ENCODE measurements around the gene CHST6.
"Not testable (repeated sequence)": the region's sequence is repeated elsewhere in the genome, so short reads cannot be mapped to it uniquely, and the experiment has no call there.

CHST6 gene

DNA sequence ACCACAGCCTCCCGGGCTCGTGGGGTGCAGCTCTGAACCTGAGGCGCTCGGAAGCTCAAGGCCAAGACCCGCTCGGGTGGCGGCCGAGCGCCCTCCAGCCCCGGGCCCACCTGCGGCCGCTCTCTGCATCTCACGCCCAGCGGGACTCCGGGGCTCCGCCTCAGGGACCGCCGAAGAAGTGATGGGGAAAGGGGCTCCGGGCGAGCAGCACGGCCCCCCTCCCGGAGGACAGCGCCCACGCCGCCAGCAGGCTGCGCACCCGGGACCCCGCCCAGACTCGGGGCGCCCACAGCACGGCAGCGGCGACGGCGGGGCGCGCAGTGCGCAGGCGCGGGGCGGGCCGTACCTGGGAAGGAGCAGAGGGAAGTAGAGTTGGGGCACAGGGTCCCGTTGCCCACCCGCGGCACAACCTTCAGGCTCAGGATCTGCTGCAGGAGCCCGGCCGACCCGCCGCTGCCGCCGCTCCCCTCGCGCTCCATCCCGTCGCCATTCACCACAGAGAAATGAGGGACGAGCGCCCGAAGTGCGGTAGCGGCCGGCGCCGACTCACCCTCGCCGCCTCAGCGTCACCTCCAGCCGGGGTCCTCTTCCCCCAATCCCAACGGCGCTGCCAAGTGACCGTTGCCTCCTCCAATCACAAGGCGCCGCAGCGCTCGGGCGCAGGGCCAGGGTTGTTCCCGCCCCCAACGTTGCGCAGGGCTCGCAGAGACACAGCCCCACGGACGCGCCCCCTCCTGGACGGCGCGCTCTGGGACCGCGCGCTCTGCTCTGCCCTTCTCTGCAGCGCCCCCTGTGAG lies 30.9 kb downstream of the CHST6 start, which contains the start of gene TMEM170A:
TSS of gene TMEM170A (minus strand) at position 568 of the 797 bp plus-strand sequence. CDS start at position 479, 89 bp downstream.
- DNase-seq (ENCODE audit: low spot score) = peak; percentile 98
- Histone ChIP-seq H3K36me3 (replicated peaks in 1 of 2; ENCODE audit: control insufficient read depth in 2 of 2, insufficient read depth in 2 of 2, low read length in 2 of 2) (peaks cover 2 to 12% of the 10 kb centered on the region in 2 donors), H3K27me3 (ENCODE audit: control insufficient read depth in 3 of 3, insufficient read depth in 3 of 3, low read depth in 1 of 3, low read length in 3 of 3) (no peaks in the 10 kb centered on the region)

DNA sequence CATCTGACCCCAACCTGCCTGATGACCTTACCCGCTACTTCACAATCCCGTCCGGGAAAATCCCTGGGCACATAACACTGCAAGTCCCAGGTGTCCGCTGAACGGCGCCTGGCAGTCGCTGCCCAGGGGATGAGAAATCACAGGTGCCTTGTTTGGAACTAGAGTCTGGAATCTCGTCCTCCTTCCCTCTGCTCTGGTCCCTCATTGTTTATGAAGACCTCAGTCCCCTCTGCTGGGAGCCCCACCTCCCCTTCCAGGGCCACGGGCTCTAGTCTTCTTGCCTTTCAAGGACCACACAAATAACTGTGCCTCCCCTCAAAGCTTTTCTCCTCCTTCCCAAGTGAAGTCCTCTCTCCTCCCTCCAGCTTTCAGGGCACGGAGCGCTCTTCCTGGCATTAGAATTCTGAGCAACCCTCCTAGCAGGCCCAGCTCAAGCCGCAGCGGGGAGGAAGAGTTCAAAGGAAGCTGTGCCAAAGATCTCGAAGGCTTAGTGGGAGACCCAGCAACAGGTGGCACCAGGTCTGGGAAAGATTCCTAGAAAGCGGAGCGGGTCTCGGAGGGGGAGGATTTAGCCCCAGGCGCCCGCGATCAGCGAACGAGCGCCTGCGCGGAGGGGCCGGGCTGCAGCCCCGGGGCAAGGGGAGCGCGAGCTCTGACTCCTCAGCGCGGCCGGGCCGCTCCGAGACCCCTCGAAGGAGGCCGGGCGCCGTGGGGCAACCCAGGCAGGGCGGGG lies 31.7 kb downstream of the CHST6 start:
- peak overlapping the region; percentile 47 for H2BK120ac ChIP-seq (ENCODE audit: low read depth, low read length)
- peak overlapping the region; percentile 85 for H3K27ac ChIP-seq (replicated peaks; ENCODE audit: low read length)
- H3K9me3 ChIP-seq (replicated peaks in 1 of 2; ENCODE audit: control insufficient read depth in 2 of 2, insufficient read depth in 1 of 2, low read depth in 1 of 2, low read length in 2 of 2) = not testable (repeated sequence)

More for the DNA sequence above, 30.9 kb downstream of the CHST6 start, which contains the start of gene TMEM170A:
- H3K79me1 ChIP-seq (ENCODE audit: low read depth, low read length) = peaks cover 6% of the 10 kb centered on the region
- peak within 1 kb of the TSS; percentile 92 to 95 for H3K4me3 ChIP-seq (ENCODE audit: low read length in 2 of 2)
- peak within 1 kb of the TSS; percentile 41 for H2BK12ac ChIP-seq (ENCODE audit: low read length)
- peak within 1 kb of the TSS; percentile 85 for H3K27ac ChIP-seq (replicated peaks; ENCODE audit: low read length)
- no peak within 1 kb of the TSS for H4K8ac ChIP-seq (ENCODE audit: low read depth, low read length)
- peaks cover 0 to 2% of the 10 kb centered on the region in 2 donors for H3K9me3 ChIP-seq (replicated peaks in 1 of 2; ENCODE audit: control insufficient read depth in 2 of 2, insufficient read depth in 1 of 2, low read depth in 1 of 2, low read length in 2 of 2)
- H2AK5ac ChIP-seq (ENCODE audit: low read depth, low read length) = peak within 1 kb of the TSS; percentile 37
- peak within 1 kb of the TSS; percentile 85 for H2BK15ac ChIP-seq (ENCODE audit: low read length)
- peak within 1 kb of the TSS; percentile 99 for H2AFZ ChIP-seq (ENCODE audit: low read length)
- H3K23ac ChIP-seq (ENCODE audit: low read depth, low read length, poor library complexity) = peak within 1 kb of the TSS; percentile 99
- no CpG with 5 or more reads among the region's 89 CpGs for WGBS, 2 donors (ENCODE audit: extremely low coverage in 2 of 2, insufficient read length in 2 of 2, insufficient replicate concordance in 1 of 2)
- H3K14ac ChIP-seq (ENCODE audit: low read length) = peak within 1 kb of the TSS; percentile 94
- H3K18ac ChIP-seq (ENCODE audit: low read length) = peak within 1 kb of the TSS; percentile 100
- H4K91ac ChIP-seq (ENCODE audit: low read depth, low read length, poor library complexity) = no peak within 1 kb of the TSS
- peak within 1 kb of the TSS; percentile 99 for H3K9ac ChIP-seq (ENCODE audit: low read depth, low read length, poor library complexity)
- H3K4me2 ChIP-seq (ENCODE audit: insufficient read depth, low read length, poor library complexity, severe bottlenecking) = peak within 1 kb of the TSS; percentile 60
- peak within 1 kb of the TSS; percentile 82 for H2BK5ac ChIP-seq (ENCODE audit: low read length)
- H3K4me1 ChIP-seq (ENCODE audit: control insufficient read depth in 2 of 2, insufficient read depth in 1 of 2, low read depth in 1 of 2, low read length in 2 of 2) = peaks cover 4 to 6% of the 10 kb centered on the region in 2 donors
- no peak within 1 kb of the TSS for H3K4ac ChIP-seq (ENCODE audit: low read length)
- H2BK120ac ChIP-seq (ENCODE audit: low read depth, low read length) = peak within 1 kb of the TSS; percentile 47

GRCh38 chr16:75462806-75463205 lies 32.4 kb downstream of the CHST6 start:
- WGBS, 2 donors (ENCODE audit: extremely low coverage in 2 of 2, insufficient read length in 2 of 2, insufficient replicate concordance in 1 of 2) = no CpG with 5 or more reads among the region's 2 CpGs
- no peak for DNase-seq (ENCODE audit: low spot score)
- peak overlapping the region in 1 of 2 donors; percentile 95 for H3K4me3 ChIP-seq (ENCODE audit: low read length in 2 of 2)

More for the DNA sequence above, 31.7 kb downstream of the CHST6 start:
- Histone ChIP-seq H3K4me2 (ENCODE audit: insufficient read depth, low read length, poor library complexity, severe bottlenecking) (peak overlapping the region; percentile 60), H3K9ac (ENCODE audit: low read depth, low read length, poor library complexity) (peak overlapping the region; percentile 99), H3K4me3 (ENCODE audit: low read length in 2 of 2) (peak overlapping the region; percentile 92 to 95), H3K18ac (ENCODE audit: low read length) (peak overlapping the region; percentile 100), H3K14ac (ENCODE audit: low read length) (peak overlapping the region; percentile 71), H2BK5ac (ENCODE audit: low read length) (peak overlapping the region; percentile 82), H3K36me3 (replicated peaks in 1 of 2; ENCODE audit: control insufficient read depth in 2 of 2, insufficient read depth in 2 of 2, low read length in 2 of 2) (peaks cover 2 to 15% of the 10 kb centered on the region in 2 donors), H3K23ac (ENCODE audit: low read depth, low read length, poor library complexity) (peak overlapping the region; percentile 99), H2AK5ac (ENCODE audit: low read depth, low read length) (peak overlapping the region; percentile 37), H2AFZ (ENCODE audit: low read length) (peak overlapping the region; percentile 99)
- no CpG with 5 or more reads among the region's 39 CpGs for WGBS, 2 donors (ENCODE audit: extremely low coverage in 2 of 2, insufficient read length in 2 of 2, insufficient replicate concordance in 1 of 2)
- H2BK15ac ChIP-seq (ENCODE audit: low read length); H4K91ac ChIP-seq (ENCODE audit: low read depth, low read length, poor library complexity); H3K79me1 ChIP-seq (ENCODE audit: low read depth, low read length); H3K4ac ChIP-seq (ENCODE audit: low read length); H3K27me3 ChIP-seq (ENCODE audit: control insufficient read depth in 3 of 3, insufficient read depth in 3 of 3, low read depth in 1 of 3, low read length in 3 of 3); H3K4me1 ChIP-seq (ENCODE audit: control insufficient read depth in 2 of 2, insufficient read depth in 1 of 2, low read depth in 1 of 2, low read length in 2 of 2); H4K8ac ChIP-seq (ENCODE audit: low read depth, low read length); H2BK12ac ChIP-seq (ENCODE audit: low read length): not testable (repeated sequence)
- DNase-seq (ENCODE audit: low spot score) = peak; percentile 46

More at GRCh38 chr16:75462806-75463205, 32.4 kb downstream of the CHST6 start:
- Histone ChIP-seq H2BK120ac (ENCODE audit: low read depth, low read length) (no peak overlapping the region), H4K91ac (ENCODE audit: low read depth, low read length, poor library complexity) (no peak overlapping the region), H4K8ac (ENCODE audit: low read depth, low read length) (no peak overlapping the region), H3K18ac (ENCODE audit: low read length) (no peak overlapping the region), H3K9me3 (replicated peaks in 1 of 2; ENCODE audit: control insufficient read depth in 2 of 2, insufficient read depth in 1 of 2, low read depth in 1 of 2, low read length in 2 of 2) (peaks cover 0 to 2% of the 10 kb centered on the region in 2 donors), H2AK5ac (ENCODE audit: low read depth, low read length) (no peak overlapping the region), H3K23ac (ENCODE audit: low read depth, low read length, poor library complexity) (no peak overlapping the region), H3K4me1 (ENCODE audit: control insufficient read depth in 2 of 2, insufficient read depth in 1 of 2, low read depth in 1 of 2, low read length in 2 of 2) (peaks cover 4 to 6% of the 10 kb centered on the region in 2 donors), H2AFZ (ENCODE audit: low read length) (no peak overlapping the region), H2BK15ac (ENCODE audit: low read length) (no peak overlapping the region), H2BK12ac (ENCODE audit: low read length) (no peak overlapping the region), H2BK5ac (ENCODE audit: low read length) (no peak overlapping the region), H3K27ac (replicated peaks; ENCODE audit: low read length) (no peak overlapping the region), H3K4ac (ENCODE audit: low read length) (no peak overlapping the region), H3K9ac (ENCODE audit: low read depth, low read length, poor library complexity) (no peak overlapping the region), H3K36me3 (replicated peaks in 1 of 2; ENCODE audit: control insufficient read depth in 2 of 2, insufficient read depth in 2 of 2, low read length in 2 of 2) (peaks cover 2 to 23% of the 10 kb centered on the region in 2 donors), H3K79me1 (ENCODE audit: low read depth, low read length) (peaks cover 8% of the 10 kb centered on the region), H3K4me2 (ENCODE audit: insufficient read depth, low read length, poor library complexity, severe bottlenecking) (peak overlapping the region; percentile 18), H3K27me3 (ENCODE audit: control insufficient read depth in 3 of 3, insufficient read depth in 3 of 3, low read depth in 1 of 3, low read length in 3 of 3) (no peaks in the 10 kb centered on the region), H3K14ac (ENCODE audit: low read length) (no peak overlapping the region)

Measured in neuronal stem cell (in vitro differentiated cells).